ENCODE measurements around the gene WAC. TPM values are rescaled to one million over a fixed set of nuclear protein-coding genes. Genes with fewer than 3 reads are reported as not detected.
A peak's percentile ranks its signal among the peaks of the same experiment; 100 is the strongest.

Gene WAC
- total RNA-seq, 2 donors from 2014 or later = 133 TPM

GRCh38 chr10:28587970-28588290 lies 55.0 kb downstream of the WAC start:
- Mint-ChIP-seq H3K27me3 (ENCODE audit: insufficient read depth) (no peaks in the 10 kb centered on the region), H3K36me3 (ENCODE audit: low read depth) (peaks cover 71% of the 10 kb centered on the region), H3K4me1 (peaks cover 38% of the 10 kb centered on the region), H3K4me3 (no peak overlapping the region), H3K27ac (peak overlapping the region; percentile 26), H3K9me3 (no peaks in the 10 kb centered on the region)
- no peak for DNase-seq
- Histone ChIP-seq H3K27ac (ENCODE audit: low read depth, low read length) (no peak overlapping the region), H3K27me3 (ENCODE audit: control insufficient read depth, insufficient read depth, low read length, poor library complexity, severe bottlenecking) (no peaks in the 10 kb centered on the region), H3K4me1 (ENCODE audit: control insufficient read depth, insufficient read depth, low read length) (peaks cover 6% of the 10 kb centered on the region), H3K9ac (ENCODE audit: extremely low read depth, low read length, poor library complexity, severe bottlenecking) (no peak overlapping the region), H3K9me3 (ENCODE audit: control insufficient read depth, low read length) (no peaks in the 10 kb centered on the region), H3K36me3 (ENCODE audit: control insufficient read depth, insufficient read depth, low read length) (peaks cover 97% of the 10 kb centered on the region), H3K4me3 (ENCODE audit: low read length) (no peak overlapping the region)
- WGBS, 2 experiments (ENCODE audit: insufficient coverage in 1 of 2, insufficient read length in 1 of 2) = 100% methylated on average over 1 of the region's 1 CpG; no CpG with 5 or more reads in 1 of the 2 experiments
- TF ChIP-seq CTCF (conservative IDR thresholded peaks at IDR 0.05) = no peak

DNA sequence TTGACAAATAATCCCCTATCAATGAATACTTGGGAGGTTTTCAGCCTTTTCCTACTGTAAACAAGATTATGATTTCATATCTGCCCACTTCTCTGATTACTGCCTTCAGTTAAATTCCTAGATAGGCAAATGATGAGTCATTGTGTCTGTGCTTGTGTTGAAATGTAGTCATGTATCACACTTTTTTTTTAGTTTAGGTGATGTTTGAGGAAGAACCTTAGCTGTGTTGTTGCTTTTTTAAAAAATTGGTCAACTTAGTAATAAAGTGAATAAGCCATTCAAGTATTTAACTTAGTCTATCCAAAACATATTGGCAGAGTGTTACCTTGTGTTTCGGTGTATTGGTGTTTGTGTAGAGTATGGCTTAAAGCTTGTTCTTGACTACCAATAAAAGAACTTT lies 60.0 kb downstream of the WAC start:
- peaks cover 45% of the 10 kb centered on the region for H3K4me1 Mint-ChIP-seq
- Histone ChIP-seq H3K36me3 (ENCODE audit: control insufficient read depth, insufficient read depth, low read length) (peaks cover 99% of the 10 kb centered on the region), H3K9me3 (ENCODE audit: control insufficient read depth, low read length) (no peaks in the 10 kb centered on the region), H3K27me3 (ENCODE audit: control insufficient read depth, insufficient read depth, low read length, poor library complexity, severe bottlenecking) (no peaks in the 10 kb centered on the region), H3K9ac (ENCODE audit: extremely low read depth, low read length, poor library complexity, severe bottlenecking) (peak overlapping the region; percentile 7), H3K27ac (ENCODE audit: low read depth, low read length) (no peak overlapping the region), H3K4me3 (ENCODE audit: low read length) (no peak overlapping the region), H3K4me1 (ENCODE audit: control insufficient read depth, insufficient read depth, low read length) (peaks cover 8% of the 10 kb centered on the region)
- no peak for TF ChIP-seq CTCF (conservative IDR thresholded peaks at IDR 0.05)
- H3K4me3 Mint-ChIP-seq = no peak overlapping the region
- 100% methylated on average over 1 of the region's 1 CpG for WGBS, 2 experiments (ENCODE audit: insufficient coverage in 1 of 2, insufficient read length in 1 of 2)
- H3K27ac Mint-ChIP-seq = peak overlapping the region; percentile 86
- no peaks in the 10 kb centered on the region for H3K9me3 Mint-ChIP-seq
- DNase-seq = no peak
- no peaks in the 10 kb centered on the region for H3K27me3 Mint-ChIP-seq (ENCODE audit: insufficient read depth)
- peaks cover 74% of the 10 kb centered on the region for H3K36me3 Mint-ChIP-seq (ENCODE audit: low read depth)

DNA sequence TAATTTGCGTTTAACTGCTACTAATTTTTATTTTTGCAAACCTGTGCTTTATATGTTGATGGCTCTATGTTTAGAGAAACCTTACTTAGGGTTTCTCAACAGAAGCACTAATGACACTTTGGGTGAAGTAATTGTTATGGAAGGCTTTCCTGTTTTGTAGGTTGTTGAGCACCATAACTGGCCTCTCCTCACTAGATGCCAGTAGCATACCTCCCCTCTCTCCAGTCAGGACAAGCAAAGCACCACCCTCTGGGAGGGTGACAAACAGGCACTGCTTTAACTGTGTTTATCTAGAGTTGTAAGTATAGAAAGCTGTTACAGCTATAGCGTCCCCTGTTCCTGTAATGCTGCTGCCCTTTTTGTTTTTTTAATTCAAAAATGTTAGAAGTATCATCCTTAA lies 60.9 kb downstream of the WAC start:
- Histone ChIP-seq H3K4me3 (ENCODE audit: low read length) (no peak overlapping the region), H3K36me3 (ENCODE audit: control insufficient read depth, insufficient read depth, low read length) (peaks cover 100% of the 10 kb centered on the region), H3K4me1 (ENCODE audit: control insufficient read depth, insufficient read depth, low read length) (peaks cover 7% of the 10 kb centered on the region), H3K27me3 (ENCODE audit: control insufficient read depth, insufficient read depth, low read length, poor library complexity, severe bottlenecking) (no peaks in the 10 kb centered on the region), H3K9ac (ENCODE audit: extremely low read depth, low read length, poor library complexity, severe bottlenecking) (no peak overlapping the region), H3K9me3 (ENCODE audit: control insufficient read depth, low read length) (no peaks in the 10 kb centered on the region), H3K27ac (ENCODE audit: low read depth, low read length) (no peak overlapping the region)
- DNase-seq = peak; percentile 57
- Mint-ChIP-seq H3K4me1 (peaks cover 50% of the 10 kb centered on the region), H3K27ac (peak overlapping the region; percentile 61), H3K9me3 (no peaks in the 10 kb centered on the region), H3K36me3 (ENCODE audit: low read depth) (peaks cover 74% of the 10 kb centered on the region), H3K4me3 (no peak overlapping the region), H3K27me3 (ENCODE audit: insufficient read depth) (no peaks in the 10 kb centered on the region)
- TF ChIP-seq CTCF (conservative IDR thresholded peaks at IDR 0.05) = no peak
- 76 to 80% methylated on average over 1 to 2 of the region's 2 CpGs for WGBS, 2 experiments (ENCODE audit: insufficient coverage in 1 of 2, insufficient read length in 1 of 2)

Data from endodermal cell (in vitro differentiated cells).